Parathyroid adenoma (tissue), 2 donors: Measurements from ENCODE around the gene EYA4.

ENCODE experiments used
- H2AFZ ChIP-seq: fragments of 300-600 bp; sonication (generic); one replicate; pipeline ENCODE4 v1.7.0; 2017; ENCODE audit warnings: antibody characterized with exemption, mild to moderate bottlenecking
- H3K27ac ChIP-seq: fragments of 300-600 bp; sonication (generic); one replicate; pipeline ENCODE4 v1.7.0; 2017
- H3K27me3 ChIP-seq: fragments of 300-600 bp; sonication (generic); one replicate; pipeline ENCODE4 v1.7.0; 2017; ENCODE audit warnings: low read length; ENCODE audit not compliant: control insufficient read depth, insufficient read depth
- H3K36me3 ChIP-seq: fragments of 300-600 bp; sonication (generic); one replicate; pipeline ENCODE4 v1.7.0; 2017; ENCODE audit warnings: low read length; ENCODE audit not compliant: control insufficient read depth, insufficient read depth
- H3K4me1 ChIP-seq: fragments of 300-600 bp; sonication (generic); one replicate; pipeline ENCODE4 v1.7.0; 2017; ENCODE audit warnings: control low read depth
- H3K4me2 ChIP-seq: fragments of 300-600 bp; sonication (generic); one replicate; pipeline ENCODE4 v1.7.0; 2017; ENCODE audit warnings: low read length
- H3K4me3 ChIP-seq: fragments of 300-600 bp; sonication (generic); one replicate; pipeline ENCODE4 v1.7.0; 2017; ENCODE audit warnings: low read depth, low read length
- H3K79me2 ChIP-seq: fragments of 300-600 bp; sonication (generic); one replicate; pipeline ENCODE4 v1.7.0; 2017; ENCODE audit warnings: control low read depth
- H3K9ac ChIP-seq: fragments of 300-600 bp; sonication (generic); one replicate; pipeline ENCODE4 v1.7.0; 2017; ENCODE audit warnings: mild to moderate bottlenecking
- H3K9me3 ChIP-seq: fragments of 300-600 bp; sonication (generic); one replicate; pipeline ENCODE4 v1.7.0; 2017; ENCODE audit warnings: low read length; ENCODE audit not compliant: control insufficient read depth
- TF ChIP-seq, protein P1 (sequence below): fragments of 300-600 bp; sonication (generic); IDR thresholded peaks from one replicate; pipeline ENCODE4 v1.7.0; 2017; ENCODE audit warnings: antibody characterized with exemption, mild to moderate bottlenecking
- donor health status: primary hyperparathyroidism.

Gene EYA4

DNA sequence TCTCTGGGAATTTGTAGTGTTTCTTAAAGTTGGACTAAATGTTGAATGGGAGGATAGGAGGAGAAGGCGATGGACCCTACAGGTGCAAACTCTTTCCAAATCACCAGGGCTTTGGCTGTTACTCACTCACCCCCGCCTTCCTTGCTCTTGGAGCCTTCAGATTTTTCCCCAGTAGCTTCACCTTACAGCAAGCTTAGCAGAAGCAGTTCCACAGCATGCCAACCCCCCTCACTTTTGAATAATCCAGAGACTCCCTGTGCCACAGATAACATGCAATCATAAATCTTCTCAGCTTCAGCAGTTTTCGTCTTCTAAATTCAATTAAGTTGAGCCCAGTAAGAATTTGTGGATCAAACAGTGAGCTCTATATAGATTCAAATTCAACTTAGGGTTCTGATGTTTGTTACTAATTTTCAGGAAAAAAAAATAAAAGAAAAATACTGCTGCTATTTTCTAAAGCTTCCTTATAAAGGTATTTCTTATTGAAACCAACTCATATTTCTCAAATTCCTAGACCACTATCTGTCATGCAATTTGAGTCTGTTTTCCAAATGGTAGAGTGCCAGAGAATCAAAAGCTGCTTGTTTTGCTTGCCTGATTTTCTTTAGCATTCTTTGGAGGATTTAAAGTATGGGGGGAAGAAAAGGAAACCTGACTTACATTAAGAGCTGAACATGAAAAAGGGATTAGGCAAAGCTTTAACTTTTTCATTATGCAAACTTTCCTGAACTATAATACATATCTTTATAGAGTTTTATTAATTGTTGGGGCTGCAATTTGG, 166.4 kb downstream of the EYA4 start:
- Histone ChIP-seq H3K4me1 (no peaks in the 10 kb centered on the region), H3K9ac (no peak overlapping the region), H3K36me3 (no peaks in the 10 kb centered on the region), H2AFZ (no peak overlapping the region), H3K79me2 (no peaks in the 10 kb centered on the region), H3K27ac (no peak overlapping the region), H3K4me2 (no peak overlapping the region), H3K9me3 (no peaks in the 10 kb centered on the region), H3K4me3 (no peak overlapping the region), H3K27me3 (no peaks in the 10 kb centered on the region)
- TF ChIP-seq, protein P1, sequence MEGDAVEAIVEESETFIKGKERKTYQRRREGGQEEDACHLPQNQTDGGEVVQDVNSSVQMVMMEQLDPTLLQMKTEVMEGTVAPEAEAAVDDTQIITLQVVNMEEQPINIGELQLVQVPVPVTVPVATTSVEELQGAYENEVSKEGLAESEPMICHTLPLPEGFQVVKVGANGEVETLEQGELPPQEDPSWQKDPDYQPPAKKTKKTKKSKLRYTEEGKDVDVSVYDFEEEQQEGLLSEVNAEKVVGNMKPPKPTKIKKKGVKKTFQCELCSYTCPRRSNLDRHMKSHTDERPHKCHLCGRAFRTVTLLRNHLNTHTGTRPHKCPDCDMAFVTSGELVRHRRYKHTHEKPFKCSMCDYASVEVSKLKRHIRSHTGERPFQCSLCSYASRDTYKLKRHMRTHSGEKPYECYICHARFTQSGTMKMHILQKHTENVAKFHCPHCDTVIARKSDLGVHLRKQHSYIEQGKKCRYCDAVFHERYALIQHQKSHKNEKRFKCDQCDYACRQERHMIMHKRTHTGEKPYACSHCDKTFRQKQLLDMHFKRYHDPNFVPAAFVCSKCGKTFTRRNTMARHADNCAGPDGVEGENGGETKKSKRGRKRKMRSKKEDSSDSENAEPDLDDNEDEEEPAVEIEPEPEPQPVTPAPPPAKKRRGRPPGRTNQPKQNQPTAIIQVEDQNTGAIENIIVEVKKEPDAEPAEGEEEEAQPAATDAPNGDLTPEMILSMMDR = no peak

DNA sequence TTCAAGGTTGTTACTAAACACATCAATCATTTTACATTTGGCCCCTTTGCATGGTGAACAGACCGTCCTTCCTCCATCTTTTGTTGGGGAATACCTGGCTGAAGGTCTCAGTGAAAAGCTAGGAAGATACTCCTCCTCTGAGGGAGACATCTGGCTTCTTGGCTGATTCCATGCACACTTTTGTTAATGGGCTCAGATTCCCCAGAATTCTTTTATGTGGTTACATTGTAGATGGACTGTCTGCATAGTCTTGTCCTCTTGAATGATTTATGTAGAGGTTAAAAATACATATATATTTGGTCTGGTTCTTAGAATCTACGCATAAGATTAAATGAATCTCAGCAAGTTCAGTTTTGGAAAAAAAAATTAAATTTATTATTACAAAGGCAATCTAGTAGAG, 167.0 kb downstream of the EYA4 start:
- Histone ChIP-seq H3K4me1 (no peaks in the 10 kb centered on the region), H3K27me3 (no peaks in the 10 kb centered on the region), H3K9me3 (no peaks in the 10 kb centered on the region), H3K27ac (no peak overlapping the region), H3K36me3 (no peaks in the 10 kb centered on the region), H3K4me3 (no peak overlapping the region), H2AFZ (no peak overlapping the region), H3K9ac (no peak overlapping the region), H3K4me2 (no peak overlapping the region), H3K79me2 (no peaks in the 10 kb centered on the region)
- TF ChIP-seq, protein P1 = no peak

DNA sequence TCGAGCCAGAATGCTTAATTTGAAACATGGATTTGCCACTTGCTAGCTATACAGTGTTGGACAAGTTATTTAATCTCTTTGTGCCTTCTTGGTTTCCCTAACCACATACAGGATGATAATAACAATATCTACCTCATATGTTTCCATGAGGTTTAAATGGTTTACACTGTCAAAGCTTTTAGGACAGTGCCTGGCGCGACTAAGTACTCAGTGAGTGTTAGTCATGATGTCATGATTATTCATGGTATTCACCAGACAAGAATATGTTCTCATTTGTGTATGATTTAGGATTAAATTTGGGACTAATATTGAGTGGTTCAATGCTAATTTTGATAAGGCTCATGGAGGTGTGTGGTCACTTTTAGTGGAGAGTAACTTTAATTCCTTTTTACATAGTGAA, 167.4 kb downstream of the EYA4 start:
- no peaks in the 10 kb centered on the region for H3K36me3 ChIP-seq
- no peak overlapping the region for H3K4me3 ChIP-seq
- H3K9me3 ChIP-seq = no peaks in the 10 kb centered on the region
- no peak overlapping the region for H2AFZ ChIP-seq
- no peak overlapping the region for H3K27ac ChIP-seq
- H3K79me2 ChIP-seq = no peaks in the 10 kb centered on the region
- H3K4me1 ChIP-seq = no peaks in the 10 kb centered on the region
- H3K27me3 ChIP-seq = no peaks in the 10 kb centered on the region
- no peak overlapping the region for H3K9ac ChIP-seq
- TF ChIP-seq, protein P1 = no peak
- no peak overlapping the region for H3K4me2 ChIP-seq

DNA sequence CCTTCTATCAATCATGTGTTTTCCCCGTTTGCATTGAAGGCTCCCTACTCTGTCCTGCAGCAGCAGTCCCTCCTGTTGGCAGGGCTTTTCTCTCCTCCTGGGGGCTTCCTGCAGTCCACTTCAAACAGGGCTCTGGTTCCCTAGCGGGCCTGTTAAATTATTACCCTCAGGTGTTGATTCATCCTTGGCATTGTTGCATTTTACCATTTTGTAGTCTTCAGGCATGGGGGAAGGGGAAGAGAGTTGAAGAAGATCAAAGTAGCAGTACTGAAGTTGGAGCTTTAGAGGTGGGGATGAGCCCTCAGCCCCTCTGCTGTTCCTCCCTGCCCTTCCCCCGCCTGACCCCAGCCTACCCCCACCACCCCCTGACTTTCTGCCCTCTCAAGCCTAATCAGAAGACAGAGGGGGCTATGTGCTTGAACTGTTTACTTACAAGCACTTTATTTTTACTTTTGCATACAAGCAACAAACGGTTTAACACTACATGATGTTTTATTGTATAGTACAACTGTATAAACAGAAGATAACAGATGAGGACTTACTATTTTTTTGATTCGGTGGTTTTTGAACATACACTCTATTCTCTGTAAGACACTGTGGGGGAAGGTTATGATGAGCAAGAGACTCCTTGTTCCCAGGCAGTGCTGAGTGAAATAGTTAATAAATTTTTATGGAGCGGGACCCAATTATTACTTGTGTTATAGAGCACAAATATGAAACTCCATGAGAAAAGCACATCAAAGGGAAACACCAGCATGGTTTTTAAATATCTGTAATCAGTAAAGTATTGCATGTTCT, 169.7 kb downstream of the EYA4 start:
- TF ChIP-seq, protein P1 = no peak
- H3K4me1 ChIP-seq = no peaks in the 10 kb centered on the region
- no peak overlapping the region for H3K4me3 ChIP-seq
- no peak overlapping the region for H3K4me2 ChIP-seq
- no peak overlapping the region for H3K27ac ChIP-seq
- H3K36me3 ChIP-seq = no peaks in the 10 kb centered on the region
- H2AFZ ChIP-seq = no peak overlapping the region
- no peaks in the 10 kb centered on the region for H3K79me2 ChIP-seq
- no peaks in the 10 kb centered on the region for H3K27me3 ChIP-seq
- no peak overlapping the region for H3K9ac ChIP-seq
- no peaks in the 10 kb centered on the region for H3K9me3 ChIP-seq
